Inferior parietal cortex (tissue), 1 donor: ENCODE data around the gene LAG3.

Source experiments
- DNase-seq: peaks from one replicate; pipeline ENCODE4 v3.0.0-alpha.2; 2016; ENCODE audit errors: extremely low spot score

Gene LAG3

DNA sequence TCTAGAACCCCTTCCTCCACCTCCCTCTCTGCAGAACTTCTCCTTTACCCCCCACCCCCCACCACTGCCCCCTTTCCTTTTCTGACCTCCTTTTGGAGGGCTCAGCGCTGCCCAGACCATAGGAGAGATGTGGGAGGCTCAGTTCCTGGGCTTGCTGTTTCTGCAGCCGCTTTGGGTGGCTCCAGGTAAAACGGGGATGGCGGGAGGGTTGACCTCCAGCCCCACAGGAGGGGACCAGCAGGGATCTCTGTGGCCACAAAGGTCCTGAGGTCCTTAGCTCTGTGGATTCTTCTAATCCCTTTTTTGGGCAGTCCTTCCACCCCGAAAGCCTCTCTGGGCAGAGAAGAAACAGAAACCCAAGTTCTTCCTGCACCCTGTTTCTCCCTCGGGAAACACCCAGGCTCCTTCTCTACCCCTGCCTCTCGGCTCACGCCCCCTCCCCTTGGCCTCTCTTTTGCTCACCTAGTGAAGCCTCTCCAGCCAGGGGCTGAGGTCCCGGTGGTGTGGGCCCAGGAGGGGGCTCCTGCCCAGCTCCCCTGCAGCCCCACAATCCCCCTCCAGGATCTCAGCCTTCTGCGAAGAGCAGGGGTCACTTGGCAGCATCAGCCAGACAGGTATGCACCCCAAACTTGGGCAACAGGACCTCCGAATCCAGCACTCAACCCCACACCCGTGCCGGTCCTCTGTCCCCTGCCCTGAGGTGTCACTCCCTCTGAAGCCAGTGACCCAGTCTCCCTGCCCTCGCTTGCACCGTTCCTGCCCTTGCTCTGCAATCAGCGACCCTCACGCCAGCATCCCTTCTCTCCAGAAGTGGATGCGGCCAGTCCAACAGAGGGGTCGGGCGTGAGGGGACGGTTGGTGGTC, 638 bp downstream of the LAG3 start:
- DNase-seq: no peak

DNA sequence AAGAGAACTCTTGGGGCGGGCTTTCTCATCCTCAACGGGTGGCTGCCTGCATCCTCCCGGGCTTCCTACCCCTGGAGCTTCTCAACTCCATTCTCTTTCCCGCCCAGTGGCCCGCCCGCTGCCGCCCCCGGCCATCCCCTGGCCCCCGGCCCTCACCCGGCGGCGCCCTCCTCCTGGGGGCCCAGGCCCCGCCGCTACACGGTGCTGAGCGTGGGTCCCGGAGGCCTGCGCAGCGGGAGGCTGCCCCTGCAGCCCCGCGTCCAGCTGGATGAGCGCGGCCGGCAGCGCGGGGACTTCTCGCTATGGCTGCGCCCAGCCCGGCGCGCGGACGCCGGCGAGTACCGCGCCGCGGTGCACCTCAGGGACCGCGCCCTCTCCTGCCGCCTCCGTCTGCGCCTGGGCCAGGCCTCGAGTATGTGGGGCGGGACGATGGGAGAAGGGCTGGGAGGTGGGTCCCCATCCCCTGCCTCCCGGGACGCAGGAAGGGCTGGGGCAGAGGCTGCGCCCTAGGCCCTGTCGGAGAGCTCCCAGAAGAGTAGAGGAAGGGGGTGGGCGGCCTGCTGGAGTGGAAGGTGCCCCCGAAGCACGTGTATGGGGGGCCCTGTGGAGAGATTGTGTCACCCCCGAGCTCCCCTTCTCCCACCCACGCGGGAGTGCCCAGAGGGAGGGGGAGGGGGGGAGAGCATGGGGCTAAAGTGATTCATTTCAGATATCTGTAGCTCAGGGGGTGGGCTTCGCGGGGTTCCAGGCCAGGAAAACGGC, 1.5 kb downstream of the LAG3 start:
- no peak for DNase-seq

DNA sequence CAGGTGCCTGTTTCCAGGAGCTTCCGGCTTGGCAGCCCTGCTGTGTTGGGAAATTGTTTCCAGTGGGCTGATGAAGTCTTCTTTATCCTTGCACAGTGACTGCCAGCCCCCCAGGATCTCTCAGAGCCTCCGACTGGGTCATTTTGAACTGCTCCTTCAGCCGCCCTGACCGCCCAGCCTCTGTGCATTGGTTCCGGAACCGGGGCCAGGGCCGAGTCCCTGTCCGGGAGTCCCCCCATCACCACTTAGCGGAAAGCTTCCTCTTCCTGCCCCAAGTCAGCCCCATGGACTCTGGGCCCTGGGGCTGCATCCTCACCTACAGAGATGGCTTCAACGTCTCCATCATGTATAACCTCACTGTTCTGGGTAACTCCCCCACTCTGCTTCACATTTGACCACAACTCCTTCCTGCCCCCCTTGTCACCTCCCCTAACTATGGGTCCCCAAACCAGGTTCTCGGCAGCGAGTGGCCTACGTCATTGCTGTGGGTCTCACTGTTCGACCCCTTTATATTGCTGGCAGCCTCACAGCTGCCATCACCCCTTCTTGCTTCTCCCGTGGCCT, 2.3 kb downstream of the LAG3 start:
- no peak for DNase-seq

DNA sequence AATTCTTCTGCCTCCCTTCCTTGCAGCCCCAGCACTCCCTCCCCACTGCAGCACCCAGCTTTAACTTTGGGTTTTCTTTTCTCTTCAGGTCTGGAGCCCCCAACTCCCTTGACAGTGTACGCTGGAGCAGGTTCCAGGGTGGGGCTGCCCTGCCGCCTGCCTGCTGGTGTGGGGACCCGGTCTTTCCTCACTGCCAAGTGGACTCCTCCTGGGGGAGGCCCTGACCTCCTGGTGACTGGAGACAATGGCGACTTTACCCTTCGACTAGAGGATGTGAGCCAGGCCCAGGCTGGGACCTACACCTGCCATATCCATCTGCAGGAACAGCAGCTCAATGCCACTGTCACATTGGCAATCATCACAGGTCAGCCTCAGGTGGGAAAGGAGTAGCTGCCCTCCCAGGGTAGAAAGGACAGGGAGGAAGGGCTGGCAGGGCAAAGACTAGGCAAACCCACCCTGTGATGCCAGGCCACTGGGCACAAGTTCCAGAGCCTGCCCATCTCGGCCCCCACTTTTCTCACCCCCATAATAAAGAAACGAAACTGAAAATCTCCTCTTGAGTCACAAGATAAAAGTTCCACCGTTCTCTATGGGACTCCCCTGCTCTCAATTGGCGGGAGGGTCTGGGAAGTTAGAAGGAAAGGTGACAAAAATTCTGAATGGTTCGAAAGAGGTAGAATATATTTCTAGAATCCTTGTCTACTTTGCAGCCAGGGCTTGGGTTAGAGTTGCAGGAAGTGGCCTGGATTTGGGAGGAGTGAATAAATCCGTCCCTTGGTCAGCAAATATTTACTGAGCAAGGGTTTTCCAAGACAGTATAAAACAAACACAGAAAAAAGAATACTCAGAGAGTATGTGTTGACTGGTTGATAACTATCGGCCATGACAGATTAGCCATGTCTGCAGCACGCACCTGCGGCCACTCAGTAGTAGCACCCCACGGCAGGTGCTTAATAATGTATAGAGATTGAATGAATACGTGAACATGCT, 3.2 kb downstream of the LAG3 start:
- no peak for DNase-seq

DNA sequence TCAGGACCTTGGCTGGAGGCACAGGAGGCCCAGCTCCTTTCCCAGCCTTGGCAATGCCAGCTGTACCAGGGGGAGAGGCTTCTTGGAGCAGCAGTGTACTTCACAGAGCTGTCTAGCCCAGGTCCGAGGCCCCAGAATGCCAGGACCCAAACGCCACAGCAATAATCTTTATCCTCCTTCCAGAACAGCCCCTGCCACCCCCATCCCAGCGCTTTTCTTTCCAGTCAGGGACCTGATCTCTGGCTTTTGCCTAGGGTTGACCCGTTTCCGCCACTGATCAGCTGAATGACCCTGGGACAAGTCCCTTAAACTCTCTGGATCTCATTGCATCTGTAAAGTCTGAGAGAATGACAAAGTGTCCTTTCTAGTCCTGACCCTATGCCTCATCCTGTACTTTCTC, 5.1 kb downstream of the LAG3 start:
- no peak for DNase-seq

DNA sequence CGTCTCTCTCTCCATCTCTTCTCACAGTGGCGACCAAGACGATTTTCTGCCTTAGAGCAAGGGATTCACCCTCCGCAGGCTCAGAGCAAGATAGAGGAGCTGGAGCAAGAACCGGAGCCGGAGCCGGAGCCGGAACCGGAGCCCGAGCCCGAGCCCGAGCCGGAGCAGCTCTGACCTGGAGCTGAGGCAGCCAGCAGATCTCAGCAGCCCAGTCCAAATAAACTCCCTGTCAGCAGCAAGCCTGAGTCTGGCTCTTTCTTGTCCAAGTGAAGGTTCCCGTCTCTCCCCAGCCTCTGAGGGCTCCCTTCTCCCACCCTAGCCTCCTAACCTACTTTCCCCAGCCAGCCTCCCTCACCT, 5.9 kb downstream of the LAG3 start:
- no peak for DNase-seq

DNA sequence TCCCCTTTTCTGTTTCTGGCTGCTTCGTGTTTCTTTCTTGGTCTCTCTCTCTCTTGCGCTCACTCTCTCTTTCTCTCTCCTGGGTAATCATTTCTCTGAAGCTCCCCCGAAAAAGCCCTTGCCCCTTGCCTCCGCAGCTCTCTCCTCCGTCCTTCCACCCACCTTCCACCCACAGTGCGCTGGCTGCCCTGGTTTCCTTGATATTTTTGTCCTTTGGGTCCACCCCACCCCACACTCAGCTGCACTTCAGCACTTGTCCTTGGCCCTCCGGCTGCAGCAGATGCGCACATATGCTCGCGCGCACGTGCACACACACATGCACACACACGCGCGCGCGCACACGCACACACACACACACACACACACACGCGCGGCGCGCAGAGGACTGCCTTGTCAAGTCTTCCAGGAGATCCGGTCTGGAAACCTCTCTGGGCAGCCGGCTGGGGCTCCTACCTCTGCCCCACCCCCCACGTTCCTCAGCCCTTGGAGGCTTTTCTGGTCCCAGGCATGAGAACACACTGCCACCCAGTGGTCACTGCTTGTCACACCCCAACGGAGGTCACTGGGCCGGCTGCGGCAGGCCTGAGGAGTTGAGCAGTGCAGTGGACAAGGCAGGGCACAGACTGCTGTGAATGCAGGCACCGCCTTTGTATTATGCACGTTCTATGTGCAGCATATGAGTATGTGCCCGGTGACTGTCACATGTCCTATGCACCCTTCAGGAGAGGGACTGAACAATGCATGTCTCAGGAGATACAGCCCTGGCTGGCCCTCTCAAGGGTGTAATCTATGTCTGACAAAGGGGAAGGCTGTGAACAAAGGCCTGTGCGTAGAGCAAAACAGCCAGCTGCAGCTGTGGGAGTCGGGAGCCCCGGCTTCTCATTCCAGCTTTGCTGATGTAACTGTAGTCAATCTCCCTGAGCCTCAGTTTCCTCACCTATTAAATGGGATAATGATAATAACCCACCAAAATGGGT, 6.5 kb downstream of the LAG3 start:
- DNase-seq: peak; percentile 92

DNA sequence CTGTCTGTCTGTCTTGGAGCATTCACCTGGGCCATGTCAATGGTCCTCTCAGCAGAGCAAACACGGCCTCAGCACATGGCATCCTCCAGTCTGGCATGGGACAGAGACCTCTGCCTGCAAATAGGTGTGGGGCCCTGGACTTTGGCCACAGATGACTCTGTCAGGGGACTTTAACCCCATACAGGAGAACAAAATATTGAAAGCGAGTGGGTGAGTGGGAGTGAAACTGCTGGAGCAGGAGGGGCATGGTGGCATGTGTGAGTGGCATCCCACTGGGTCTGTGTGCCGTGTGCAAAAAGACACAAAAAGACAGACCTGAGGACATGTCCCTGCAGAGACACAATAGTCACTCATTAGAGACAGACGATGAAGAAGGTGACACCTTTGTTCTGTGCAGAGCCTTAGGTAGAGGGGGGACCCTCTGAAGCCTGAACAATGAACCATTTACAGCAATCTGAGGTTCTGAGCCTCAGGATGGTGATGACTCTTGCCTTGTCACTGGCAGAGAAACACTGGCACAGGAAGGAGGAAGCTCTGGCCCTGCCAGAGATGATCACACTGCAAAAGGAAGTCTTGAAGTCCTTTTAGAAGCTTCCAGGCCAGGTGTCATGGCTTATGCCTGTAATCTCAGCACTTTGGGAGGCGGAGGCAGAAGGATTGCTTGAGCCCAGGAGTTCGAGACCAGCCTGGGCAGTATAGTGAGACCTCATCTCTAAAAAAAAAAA, 7.5 kb downstream of the LAG3 start:
- DNase-seq: no peak

DNA sequence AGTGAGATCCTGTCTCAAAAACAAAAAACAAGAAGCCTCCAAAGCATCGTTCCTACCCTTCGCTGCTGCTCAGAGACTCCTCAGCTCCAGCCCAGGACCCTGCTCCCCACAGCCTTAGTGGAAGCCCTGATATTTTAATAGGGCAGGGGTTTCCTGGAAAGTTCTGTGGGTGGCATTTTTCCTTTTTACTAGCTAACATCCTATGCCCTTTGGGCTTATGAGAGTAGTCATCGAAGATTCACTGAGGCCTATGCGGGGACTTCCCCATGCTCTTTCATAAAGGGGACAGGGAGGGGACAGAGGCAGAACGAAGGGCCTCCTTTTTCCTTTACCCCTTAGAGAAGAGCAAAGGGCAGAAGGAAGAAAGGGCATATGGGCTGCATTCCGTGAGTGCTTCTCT, 8.3 kb downstream of the LAG3 start:
- DNase-seq: no peak

DNA sequence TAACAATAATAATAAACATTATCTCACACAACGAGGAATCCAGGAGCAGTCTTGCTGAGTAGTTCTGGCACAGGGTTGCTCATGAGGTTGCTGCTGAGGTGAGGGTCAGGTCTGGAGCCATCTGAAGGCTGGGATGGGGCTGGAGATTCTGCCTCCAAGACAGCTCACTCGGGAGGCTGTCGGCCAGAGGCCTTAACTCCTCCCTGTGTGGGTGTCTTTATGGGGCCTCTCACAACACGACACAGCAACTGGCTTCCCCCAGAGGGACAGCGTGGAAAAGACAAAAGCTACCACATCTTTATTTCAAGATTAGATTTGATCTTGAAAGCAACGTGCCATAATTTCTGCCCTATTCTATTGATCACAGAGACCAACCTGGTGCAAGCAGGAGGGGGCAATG, 9.8 kb downstream of the LAG3 start:
- DNase-seq: no peak

DNA sequence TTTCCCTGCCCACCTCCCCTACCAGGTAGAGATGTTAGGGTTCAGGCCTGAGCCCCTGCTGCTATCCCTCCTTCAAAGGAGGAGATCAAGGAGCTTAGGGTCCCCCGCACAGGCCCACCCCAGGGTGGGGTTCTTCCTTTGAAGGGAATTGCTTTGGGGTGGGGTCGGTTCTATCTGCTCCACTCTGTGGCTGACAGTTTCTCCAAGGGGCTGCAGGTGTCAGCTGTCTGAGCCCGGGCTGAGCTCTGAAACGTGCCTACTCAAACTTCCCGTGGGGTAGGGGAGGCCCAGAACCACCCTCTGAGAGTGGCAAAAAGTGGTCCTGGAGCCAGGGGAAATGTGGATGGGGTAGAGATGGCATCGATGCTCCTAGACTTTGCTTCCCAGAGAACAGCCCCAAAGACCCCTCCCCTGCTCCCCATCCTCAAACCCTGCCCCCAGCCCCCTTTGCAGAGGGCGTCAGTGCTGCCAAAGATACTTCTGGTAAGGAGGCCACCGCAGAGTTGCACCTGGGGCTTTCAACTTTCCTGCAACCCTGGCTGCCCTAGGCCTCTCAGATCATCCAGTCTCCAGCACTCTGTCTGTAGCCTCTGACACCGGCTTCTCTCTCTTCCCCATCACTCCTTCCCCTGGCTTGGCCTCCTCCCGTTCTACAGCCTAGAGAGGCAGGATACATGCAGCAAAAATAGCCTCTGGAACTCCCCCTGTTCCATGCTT, 10.7 kb downstream of the LAG3 start:
- DNase-seq: no peak

DNA sequence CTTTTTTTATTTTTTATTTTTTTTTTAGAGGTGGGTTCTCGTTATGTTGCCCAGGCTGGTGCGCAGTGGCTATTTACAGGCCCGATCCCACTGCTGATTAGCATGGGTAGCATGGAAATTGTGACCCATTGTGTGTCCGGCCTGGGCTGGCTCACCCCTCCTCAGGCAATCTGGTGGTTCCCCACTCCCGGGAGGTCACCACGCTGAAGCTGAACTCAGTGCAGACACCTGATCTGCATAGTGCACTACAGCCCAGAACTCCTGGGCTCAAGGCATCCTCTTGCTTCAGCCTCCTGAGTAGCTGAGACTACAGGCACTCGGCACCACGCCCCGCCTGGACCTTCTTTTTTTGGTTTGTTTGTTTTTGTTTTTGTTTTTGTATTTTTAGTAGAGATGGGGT, 11.5 kb downstream of the LAG3 start:
- DNase-seq: no peak

DNA sequence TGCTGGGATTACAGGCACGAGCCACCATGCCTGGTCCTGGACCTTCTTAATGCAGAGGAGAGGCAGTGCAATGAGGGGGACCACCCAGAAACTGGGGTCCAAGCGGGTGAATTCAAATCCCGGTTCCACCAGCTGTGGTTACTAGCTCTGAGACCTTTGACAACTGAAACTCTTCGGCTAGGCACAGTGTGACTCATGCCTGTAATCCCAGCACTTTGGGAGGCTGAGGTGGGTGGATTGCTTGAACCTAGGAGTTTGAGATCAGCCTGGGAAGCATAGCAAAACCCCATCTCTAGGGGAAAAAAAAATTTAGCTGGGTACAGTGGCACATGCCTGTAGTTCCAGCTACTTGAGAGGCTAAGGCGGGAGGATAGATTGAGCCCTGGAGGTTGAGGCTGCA, 12.0 kb downstream of the LAG3 start:
- no peak for DNase-seq

DNA sequence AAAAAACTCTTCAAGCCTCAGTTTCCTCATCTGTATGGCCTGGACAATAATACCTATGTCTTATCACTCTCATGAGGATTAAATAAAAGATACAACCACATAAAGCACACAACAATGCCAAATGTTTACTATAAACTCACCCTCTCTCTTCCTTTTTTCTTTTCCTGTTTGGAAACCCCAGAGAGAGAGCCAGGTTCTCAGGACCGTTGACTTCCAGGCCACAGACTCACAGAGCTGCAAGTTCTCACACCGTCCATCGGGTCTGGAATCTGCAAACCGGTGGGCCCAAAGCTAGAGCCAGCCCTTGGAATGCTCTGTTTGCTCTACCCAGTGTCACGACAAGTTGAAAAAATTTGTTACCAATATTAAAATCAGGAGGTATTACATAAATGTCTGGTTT, 12.4 kb downstream of the LAG3 start:
- no peak for DNase-seq

DNA sequence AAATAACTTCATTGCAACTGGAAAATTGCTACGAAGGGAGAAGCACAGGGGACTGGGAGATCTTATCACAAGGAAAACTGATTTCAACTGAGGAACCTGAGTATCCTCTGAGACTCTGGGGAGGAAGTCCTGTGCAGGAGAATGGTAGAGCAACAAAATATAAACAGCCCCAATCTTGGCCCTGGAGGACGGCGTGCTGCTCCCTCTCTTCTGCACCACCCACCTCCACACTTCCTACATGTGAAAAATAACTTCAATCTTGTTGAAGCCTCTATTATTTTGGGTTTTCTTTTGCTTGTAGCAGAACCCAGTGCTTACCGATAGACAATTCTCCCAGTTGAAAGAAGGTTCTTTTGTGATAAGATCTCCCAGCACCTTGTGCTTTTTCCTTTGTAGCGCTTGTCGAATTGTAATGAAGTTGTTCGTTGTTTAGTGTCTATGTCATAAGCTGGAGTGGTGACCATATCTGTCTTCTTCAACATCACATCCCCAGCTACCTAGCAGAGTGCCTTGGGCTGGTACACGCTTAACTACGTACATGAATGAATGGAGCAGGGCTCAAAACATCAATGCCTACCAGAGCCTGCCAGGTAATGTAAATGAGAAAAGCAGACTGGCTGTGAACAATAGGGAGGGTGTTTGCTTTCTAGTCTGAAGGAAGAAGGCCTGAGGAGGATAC, 14.2 kb downstream of the LAG3 start:
- no peak for DNase-seq

DNA sequence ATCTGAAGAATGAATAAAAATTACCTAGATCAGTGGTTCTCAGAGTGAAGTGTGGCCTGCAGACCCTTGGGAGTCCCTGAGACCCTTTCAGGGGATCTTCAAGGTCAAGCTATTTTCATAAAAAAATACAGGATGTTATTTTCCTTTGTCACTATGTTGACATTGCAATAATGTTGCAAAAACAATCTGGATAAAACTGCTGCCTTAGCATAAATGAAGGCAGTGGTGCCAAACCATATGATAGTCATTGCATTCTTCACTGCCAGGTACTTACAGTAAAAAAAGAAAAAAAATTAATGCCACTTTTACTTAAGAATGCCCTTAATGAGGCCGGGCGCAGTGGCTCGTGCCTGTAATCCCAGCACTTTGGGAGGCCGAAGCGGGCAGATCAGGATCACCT, 15.0 kb downstream of the LAG3 start:
- DNase-seq: no peak

DNA sequence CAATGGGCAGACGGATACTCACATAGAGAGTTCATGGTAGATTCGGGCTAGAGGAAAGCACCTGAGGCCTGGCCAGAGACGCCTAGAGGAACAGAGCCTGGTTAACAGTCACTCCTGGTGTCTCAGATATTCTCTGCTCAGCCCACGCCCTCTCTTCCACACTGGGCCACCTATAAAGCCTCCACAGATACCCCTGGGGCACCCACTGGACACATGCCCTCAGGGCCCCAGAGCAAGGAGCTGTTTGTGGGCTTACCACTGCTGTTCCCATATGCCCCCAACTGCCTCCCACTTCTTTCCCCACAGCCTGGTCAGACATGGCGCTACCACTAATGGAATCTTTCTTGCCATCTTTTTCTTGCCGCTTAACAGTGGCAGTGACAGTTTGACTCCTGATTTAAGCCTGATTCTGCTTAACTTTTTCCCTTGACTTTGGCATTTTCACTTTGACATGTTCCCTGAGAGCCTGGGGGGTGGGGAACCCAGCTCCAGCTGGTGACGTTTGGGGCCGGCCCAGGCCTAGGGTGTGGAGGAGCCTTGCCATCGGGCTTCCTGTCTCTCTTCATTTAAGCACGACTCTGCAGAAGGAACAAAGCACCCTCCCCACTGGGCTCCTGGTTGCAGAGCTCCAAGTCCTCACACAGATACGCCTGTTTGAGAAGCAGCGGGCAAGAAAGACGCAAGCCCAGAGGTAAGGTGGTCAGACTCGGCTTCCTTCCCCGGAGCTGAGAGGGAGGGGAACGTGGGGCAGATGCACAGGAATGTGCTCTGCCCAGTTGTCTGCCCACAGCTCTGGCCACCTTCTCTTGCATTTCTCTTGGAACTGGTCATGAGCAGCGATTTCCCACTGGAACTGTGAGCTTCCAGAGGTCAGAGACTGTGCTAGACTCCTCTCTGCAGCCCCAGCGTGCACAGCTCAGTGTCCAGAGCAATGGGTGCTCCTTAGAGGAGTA, 16.9 kb downstream of the LAG3 start, which contains the start of gene CD4:
TSS of gene CD4 (plus strand) at position 557 of the 953 bp plus-strand sequence. CDS start 10,611 bp downstream, outside the sequence.
- DNase-seq: no peak
